SK-N-SH (cell line): ENCODE data around the gene ADH1B. TPM values are rescaled to one million over a fixed set of nuclear protein-coding genes. Genes with fewer than 3 reads are reported as not detected.

Experiments
- CTCF ChIA-PET: fragments of 300-600, 350-600 bp; formaldehyde crosslinking; extraction: SDS; loops from one replicate; lab custom pipeline; 2021; lab: Yijun Ruan, JAX
- POLR2A ChIA-PET: fragments of 350-600 bp; sonication (Branson Sonifier 250); formaldehyde crosslinking; extraction: SDS; loops from one replicate; lab custom pipeline; 2020; ENCODE audit warnings: antibody characterized with exemption, inconsistent platforms; lab: Yijun Ruan, JAX
- DNase-seq: peaks from one replicate; pipeline ENCODE4 v3.0.0; 2012
- H2AFZ ChIP-seq: fragments of 200-600 bp; sonication (generic); 2 replicates; pipeline ENCODE4 v1.8.1; 2016; ENCODE audit warnings: antibody characterized with exemption, mild to moderate bottlenecking, low read depth
- H3F3A ChIP-seq: fragments of 200-600 bp; sonication (generic); replicated peaks from 2 replicates; pipeline ENCODE3; 2016; ENCODE audit warnings: antibody characterized with exemption, mild to moderate bottlenecking; ENCODE audit not compliant: insufficient read depth
- H3K27ac ChIP-seq, 2 experiments: fragments of 200-500 bp in 1 of 2; fragments of 200-600 bp in 1 of 2; sonication (Bioruptor generic) in 1 of 2; sonication (generic), shearing (Covaris generic) in 1 of 2; 2 replicates each; pipeline versions ENCODE4 v1.5.1 to v1.6.1; 2014 to 2016; ENCODE audit warnings: low read depth in 2 of 2, inconsistent platforms in 1 of 2, low read length in 1 of 2, mild to moderate bottlenecking in 1 of 2, mixed read lengths in 1 of 2
- H3K27me3 ChIP-seq: fragments of 200-600 bp; sonication (generic), shearing (Covaris generic); 2 replicates; pipeline ENCODE4 v1.6.1; 2016; ENCODE audit warnings: mixed run types; ENCODE audit not compliant: insufficient read depth
- H3K36me3 ChIP-seq, 2 experiments: fragments of 200-500 bp in 1 of 2; fragments of 200-600 bp in 1 of 2; sonication (Bioruptor generic) in 1 of 2; sonication (generic) in 1 of 2; replicated peaks in 1 of 2; 2 replicates each; pipeline versions ENCODE3 to v1.5.1; 2014 to 2016; ENCODE audit warnings: low read length in 1 of 2, mild to moderate bottlenecking in 1 of 2; ENCODE audit not compliant: insufficient read depth in 2 of 2, control insufficient read depth in 1 of 2
- H3K4me1 ChIP-seq, 2 experiments: fragments of 200-500 bp in 1 of 2; fragments of 200-600 bp in 1 of 2; sonication (Bioruptor generic) in 1 of 2; sonication (generic), shearing (Covaris generic) in 1 of 2; 2 replicates each; pipeline versions ENCODE4 v1.5.1 to v1.6.1; 2014 to 2016; ENCODE audit warnings: low read depth in 1 of 2, low read length in 1 of 2, mixed run types in 1 of 2; ENCODE audit not compliant: insufficient read depth in 2 of 2, control insufficient read depth in 1 of 2
- H3K4me2 ChIP-seq: fragments of 200-600 bp; sonication (generic), shearing (Covaris generic); 2 replicates; pipeline ENCODE4 v1.6.1; 2017; ENCODE audit warnings: mixed run types
- H3K4me3 ChIP-seq, 2 experiments: fragments of 200-500 bp in 1 of 2; fragments of 200-600 bp in 1 of 2; sonication (Bioruptor generic) in 1 of 2; sonication (generic), shearing (Covaris generic) in 1 of 2; 2 replicates each; pipeline versions ENCODE4 v1.5.1 to v1.8.1; 2014 to 2016; ENCODE audit warnings: low read depth in 2 of 2, inconsistent platforms in 1 of 2, low read length in 1 of 2, mild to moderate bottlenecking in 1 of 2, mixed read lengths in 1 of 2, moderate library complexity in 1 of 2
- H3K79me2 ChIP-seq: fragments of 200-600 bp; sonication (generic); 2 replicates; pipeline ENCODE4 v1.8.1; 2017; ENCODE audit warnings: mild to moderate bottlenecking; ENCODE audit not compliant: insufficient read depth
- H3K9ac ChIP-seq: fragments of 200-600 bp; sonication (generic); 2 replicates; pipeline ENCODE4 v1.6.1; 2017; ENCODE audit warnings: mixed run types
- H3K9me2 ChIP-seq: fragments of 200-600 bp; sonication (generic); 2 replicates; pipeline ENCODE4 v1.6.1; 2017; ENCODE audit warnings: mixed run types
- H3K9me3 ChIP-seq: fragments of 200-600 bp; sonication (generic); 2 replicates; pipeline ENCODE4 v1.6.1; 2017; ENCODE audit warnings: mixed run types, mild to moderate bottlenecking, moderate library complexity
- H4K20me1 ChIP-seq: fragments of 200-600 bp; sonication (generic); 2 replicates; pipeline ENCODE4 v1.6.1; 2017; ENCODE audit warnings: mild to moderate bottlenecking, mixed run types; ENCODE audit not compliant: insufficient read depth
- ELF1 ChIP-seq: IDR thresholded peaks from 2 replicates; pipeline ENCODE4 v1.4.0; 2012
- EZH2phosphoT487 ChIP-seq: fragments of 200-600 bp; sonication (generic); IDR thresholded peaks from 2 replicates; pipeline ENCODE4 v1.6.1; 2017; ENCODE audit warnings: low read depth, mixed run types, mild to moderate bottlenecking, antibody characterized with exemption, moderate library complexity, borderline replicate concordance
- FOXJ3 ChIP-seq: sonication (generic); formaldehyde crosslinking; IDR thresholded peaks from 2 replicates; pipeline ENCODE4 v1.5.1; 2020; ENCODE audit warnings: mild to moderate bottlenecking, missing genetic modification reagents
- GABPA ChIP-seq: IDR thresholded peaks from 2 replicates; pipeline ENCODE4 v1.4.0; 2012; ENCODE audit warnings: low read depth, mild to moderate bottlenecking
- GATA2 ChIP-seq: sonication (generic); formaldehyde crosslinking; IDR thresholded peaks from 2 replicates; pipeline ENCODE4 v1.5.0; 2020; ENCODE audit warnings: mild to moderate bottlenecking, missing genetic modification reagents
- IRF3 ChIP-seq: fragments of 150-350 bp; IDR thresholded peaks from 2 replicates; pipeline ENCODE4 v1.6.1; 2016; ENCODE audit warnings: mild to moderate bottlenecking, low read depth, low read length
- JUND ChIP-seq: IDR thresholded peaks from 2 replicates; pipeline ENCODE4 v1.4.0; 2012
- MAX ChIP-seq: IDR thresholded peaks from 2 replicates; pipeline ENCODE4 v1.4.0; 2012; ENCODE audit warnings: low read depth
- MEF2A ChIP-seq: IDR thresholded peaks from 2 replicates; pipeline ENCODE4 v1.4.0; 2012; ENCODE audit warnings: low read depth, borderline replicate concordance
- NFIC ChIP-seq: IDR thresholded peaks from 2 replicates; pipeline ENCODE4 v1.4.0; 2012; ENCODE audit warnings: borderline replicate concordance
- RFX5 ChIP-seq: IDR thresholded peaks from 2 replicates; pipeline ENCODE4 v1.6.1; 2012; ENCODE audit warnings: mild to moderate bottlenecking, improper control_type of control experiment, low read length
- RXRA ChIP-seq: IDR thresholded peaks from 2 replicates; pipeline ENCODE4 v1.4.0; 2012; ENCODE audit warnings: low read depth, mild to moderate bottlenecking, borderline replicate concordance
- SIN3A ChIP-seq: IDR thresholded peaks from 2 replicates; pipeline ENCODE4 v1.6.1; 2012; ENCODE audit warnings: low read depth, mild to moderate bottlenecking, low read length, moderate library complexity, borderline replicate concordance
- TAF1 ChIP-seq: IDR thresholded peaks from 2 replicates; pipeline ENCODE4 v1.6.1; 2012; ENCODE audit warnings: low read depth, mild to moderate bottlenecking, low read length, moderate library complexity, borderline replicate concordance
- ZBTB33 ChIP-seq: IDR thresholded peaks from 2 replicates; pipeline ENCODE4 v1.4.0; 2012; ENCODE audit warnings: low read depth, borderline replicate concordance
- WGBS: methylation state at CpG from one replicate; pipeline ENCODE4 v1.1.6; 2017; ENCODE audit warnings: low lambda C conversion rate; 5-methylcytosine and 5-hydroxymethylcytosine counted together
- polyA plus RNA-seq, 3 experiments: library from polyadenylated mRNA; depleted of rRNA; stranded (reverse); fragments of >200 nt; gene quantifications; 2 replicates each; pipeline ENCODE4 v1.2.3, GENCODE V29; 2012
- TF ChIP-seq, protein P1 (sequence below): IDR thresholded peaks from 2 replicates; pipeline ENCODE4; 2012
- TF ChIP-seq, protein P2 (sequence below): IDR thresholded peaks from 2 replicates; pipeline ENCODE4 v1.6.1; 2012; ENCODE audit warnings: mild to moderate bottlenecking, low read depth, low read length, moderate library complexity

The ADH1B gene
- polyA plus RNA-seq, 1 of the 3 experiments (the other 2 are of a cell fraction), result not detected

GRCh38 chr4:99339172-99339571 lies 18.0 kb upstream of the ADH1B start:
- no peaks in the 10 kb centered on the region for H3K9me3 ChIP-seq
- no peaks in the 10 kb centered on the region for H3K79me2 ChIP-seq
- no peak overlapping the region for H3K9ac ChIP-seq
- no peak for DNase-seq
- H2AFZ ChIP-seq, result no peak overlapping the region
- no peaks in the 10 kb centered on the region for H3K4me1 ChIP-seq
- TF ChIP-seq RXRA (no peak), ELF1 (no peak), TAF1 (no peak), JUND (no peak), RFX5 (no peak), MAX (no peak)
- TF ChIP-seq, all 33 proteins: peak for 0
- no peaks in the 10 kb centered on the region for H4K20me1 ChIP-seq
- H3F3A ChIP-seq, result no peaks in the 10 kb centered on the region
- no peak overlapping the region for H3K27ac ChIP-seq
- H3K27me3 ChIP-seq, result no peaks in the 10 kb centered on the region
- no peak overlapping the region for H3K4me2 ChIP-seq
- no peak overlapping the region for H3K4me3 ChIP-seq
- CTCF ChIA-PET, result no interaction called here
- POLR2A ChIA-PET, result no interaction called here
- no peaks in the 10 kb centered on the region for H3K36me3 ChIP-seq
- WGBS, result 28% methylated on average over 3 of the region's 3 CpGs
- H3K9me2 ChIP-seq, result no peaks in the 10 kb centered on the region

GRCh38 chr4:99336553-99336952 lies 15.4 kb upstream of the ADH1B start:
- CTCF ChIA-PET, result no interaction called here

More at GRCh38 chr4:99336553-99336952, 15.4 kb upstream of the ADH1B start:
- H3K79me2 ChIP-seq, result no peaks in the 10 kb centered on the region
- WGBS, result 18% methylated on average over 4 of the region's 4 CpGs
- no peaks in the 10 kb centered on the region for H4K20me1 ChIP-seq
- H3K9me2 ChIP-seq, result no peaks in the 10 kb centered on the region
- no peak overlapping the region for H2AFZ ChIP-seq
- H3K36me3 ChIP-seq, result no peaks in the 10 kb centered on the region
- no peak overlapping the region for H3K9ac ChIP-seq
- no peaks in the 10 kb centered on the region for H3K9me3 ChIP-seq
- no peaks in the 10 kb centered on the region for H3F3A ChIP-seq
- H3K27me3 ChIP-seq, result no peaks in the 10 kb centered on the region
- H3K4me2 ChIP-seq, result no peak overlapping the region
- POLR2A ChIA-PET, result no interaction called here
- H3K27ac ChIP-seq, result no peak overlapping the region
- H3K4me3 ChIP-seq, result no peak overlapping the region
- no peak for DNase-seq
- no peaks in the 10 kb centered on the region for H3K4me1 ChIP-seq
- TF ChIP-seq FOXJ3 (CRISPR knock-in tag) (no peak), GABPA (no peak), ZBTB33 (no peak), TAF1 (no peak), JUND (no peak), RFX5 (no peak), GATA2 (CRISPR knock-in tag) (no peak), SIN3A (no peak), MAX (no peak), EZH2phosphoT487 (no peak), IRF3 (no peak), NFIC (no peak), MEF2A (no peak)
- TF ChIP-seq, protein P1, sequence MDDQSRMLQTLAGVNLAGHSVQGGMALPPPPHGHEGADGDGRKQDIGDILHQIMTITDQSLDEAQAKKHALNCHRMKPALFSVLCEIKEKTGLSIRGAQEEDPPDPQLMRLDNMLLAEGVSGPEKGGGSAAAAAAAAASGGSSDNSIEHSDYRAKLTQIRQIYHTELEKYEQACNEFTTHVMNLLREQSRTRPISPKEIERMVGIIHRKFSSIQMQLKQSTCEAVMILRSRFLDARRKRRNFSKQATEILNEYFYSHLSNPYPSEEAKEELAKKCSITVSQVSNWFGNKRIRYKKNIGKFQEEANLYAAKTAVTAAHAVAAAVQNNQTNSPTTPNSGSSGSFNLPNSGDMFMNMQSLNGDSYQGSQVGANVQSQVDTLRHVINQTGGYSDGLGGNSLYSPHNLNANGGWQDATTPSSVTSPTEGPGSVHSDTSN, result no peak
- TF ChIP-seq, protein P2, sequence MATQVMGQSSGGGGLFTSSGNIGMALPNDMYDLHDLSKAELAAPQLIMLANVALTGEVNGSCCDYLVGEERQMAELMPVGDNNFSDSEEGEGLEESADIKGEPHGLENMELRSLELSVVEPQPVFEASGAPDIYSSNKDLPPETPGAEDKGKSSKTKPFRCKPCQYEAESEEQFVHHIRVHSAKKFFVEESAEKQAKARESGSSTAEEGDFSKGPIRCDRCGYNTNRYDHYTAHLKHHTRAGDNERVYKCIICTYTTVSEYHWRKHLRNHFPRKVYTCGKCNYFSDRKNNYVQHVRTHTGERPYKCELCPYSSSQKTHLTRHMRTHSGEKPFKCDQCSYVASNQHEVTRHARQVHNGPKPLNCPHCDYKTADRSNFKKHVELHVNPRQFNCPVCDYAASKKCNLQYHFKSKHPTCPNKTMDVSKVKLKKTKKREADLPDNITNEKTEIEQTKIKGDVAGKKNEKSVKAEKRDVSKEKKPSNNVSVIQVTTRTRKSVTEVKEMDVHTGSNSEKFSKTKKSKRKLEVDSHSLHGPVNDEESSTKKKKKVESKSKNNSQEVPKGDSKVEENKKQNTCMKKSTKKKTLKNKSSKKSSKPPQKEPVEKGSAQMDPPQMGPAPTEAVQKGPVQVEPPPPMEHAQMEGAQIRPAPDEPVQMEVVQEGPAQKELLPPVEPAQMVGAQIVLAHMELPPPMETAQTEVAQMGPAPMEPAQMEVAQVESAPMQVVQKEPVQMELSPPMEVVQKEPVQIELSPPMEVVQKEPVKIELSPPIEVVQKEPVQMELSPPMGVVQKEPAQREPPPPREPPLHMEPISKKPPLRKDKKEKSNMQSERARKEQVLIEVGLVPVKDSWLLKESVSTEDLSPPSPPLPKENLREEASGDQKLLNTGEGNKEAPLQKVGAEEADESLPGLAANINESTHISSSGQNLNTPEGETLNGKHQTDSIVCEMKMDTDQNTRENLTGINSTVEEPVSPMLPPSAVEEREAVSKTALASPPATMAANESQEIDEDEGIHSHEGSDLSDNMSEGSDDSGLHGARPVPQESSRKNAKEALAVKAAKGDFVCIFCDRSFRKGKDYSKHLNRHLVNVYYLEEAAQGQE, result no peak
- TF ChIP-seq, all 33 proteins: peak for 0
